ENCODE measurements around the gene CTNS.
A peak's percentile ranks its signal among the peaks of the same experiment; 100 is the strongest.

The CTNS gene

GRCh38 chr17:3596804-3597464 lies 39.6 kb upstream of the CTNS start:
- Histone ChIP-seq H2AK5ac (ENCODE audit: low read length, severe bottlenecking) (peak overlapping the region; percentile 46), H3K14ac (ENCODE audit: low read length in 2 of 2) (no peak overlapping the region), H3K27ac (ENCODE audit: low read length, poor library complexity, severe bottlenecking) (no peak overlapping the region), H3K36me3 (ENCODE audit: control insufficient read depth in 1 of 2, insufficient read depth in 2 of 2, low read depth in 1 of 2, low read length in 2 of 2) (peaks cover 4 to 5% of the 10 kb centered on the region in 2 experiments), H3K79me1 (replicated peaks; ENCODE audit: low read length, poor library complexity, severe bottlenecking) (no peaks in the 10 kb centered on the region), H3K9me3 (ENCODE audit: control insufficient read depth, low read length) (no peaks in the 10 kb centered on the region), H2BK120ac (ENCODE audit: low read depth, low read length) (no peak overlapping the region), H2AFZ (ENCODE audit: low read depth, low read length) (no peak overlapping the region), H3K18ac (ENCODE audit: low read depth in 1 of 2, low read length in 2 of 2) (no peak overlapping the region), H3K4me2 (ENCODE audit: low read length, poor library complexity, severe bottlenecking) (no peak overlapping the region), H2BK5ac (ENCODE audit: low read depth, low read length, poor library complexity, severe bottlenecking) (no peak overlapping the region), H2BK12ac (ENCODE audit: low read length in 2 of 2) (no peak overlapping the region), H3K23ac (ENCODE audit: low read length in 2 of 2) (no peak overlapping the region), H3K27me3 (ENCODE audit: control insufficient read depth in 1 of 2, insufficient read depth in 1 of 2, low read length in 2 of 2) (no peaks in the 10 kb centered on the region), H3K9ac (ENCODE audit: low read length) (no peak overlapping the region), H3K4me1 (ENCODE audit: control insufficient read depth, insufficient read depth, low read depth, low read length) (peaks cover 30% of the 10 kb centered on the region), H2BK15ac (ENCODE audit: low read depth, poor library complexity, severe bottlenecking) (no peak overlapping the region), H3K4ac (ENCODE audit: low read depth in 1 of 2, low read length in 2 of 2) (no peak overlapping the region), H4K8ac (ENCODE audit: low read length) (no peak overlapping the region), H4K91ac (ENCODE audit: low read length) (no peak overlapping the region), H3K4me3 (ENCODE audit: insufficient read depth in 1 of 2, low read depth in 1 of 2, low read length in 2 of 2) (no peak overlapping the region)
- WGBS = 92% methylated on average over 27 of the region's 27 CpGs
- no peak for DNase-seq

GRCh38 chr17:3598078-3598477 lies 38.5 kb upstream of the CTNS start:
- Histone ChIP-seq H3K9ac (ENCODE audit: low read length) (no peak overlapping the region), H3K4me3 (ENCODE audit: insufficient read depth in 1 of 2, low read depth in 1 of 2, low read length in 2 of 2) (no peak overlapping the region), H2BK15ac (ENCODE audit: low read depth, poor library complexity, severe bottlenecking) (no peak overlapping the region), H3K4me1 (ENCODE audit: control insufficient read depth, insufficient read depth, low read depth, low read length) (peaks cover 29% of the 10 kb centered on the region), H2BK12ac (ENCODE audit: low read length in 2 of 2) (no peak overlapping the region), H2AK5ac (ENCODE audit: low read length, severe bottlenecking) (no peak overlapping the region), H3K9me3 (ENCODE audit: control insufficient read depth, low read length) (no peaks in the 10 kb centered on the region), H4K91ac (ENCODE audit: low read length) (no peak overlapping the region), H4K8ac (ENCODE audit: low read length) (no peak overlapping the region), H3K4ac (ENCODE audit: low read depth in 1 of 2, low read length in 2 of 2) (no peak overlapping the region), H3K4me2 (ENCODE audit: low read length, poor library complexity, severe bottlenecking) (no peak overlapping the region), H2AFZ (ENCODE audit: low read depth, low read length) (no peak overlapping the region), H3K27me3 (ENCODE audit: control insufficient read depth in 1 of 2, insufficient read depth in 1 of 2, low read length in 2 of 2) (no peaks in the 10 kb centered on the region), H3K14ac (ENCODE audit: low read length in 2 of 2) (no peak overlapping the region), H2BK120ac (ENCODE audit: low read depth, low read length) (no peak overlapping the region), H3K18ac (ENCODE audit: low read depth in 1 of 2, low read length in 2 of 2) (no peak overlapping the region), H3K79me1 (replicated peaks; ENCODE audit: low read length, poor library complexity, severe bottlenecking) (no peaks in the 10 kb centered on the region), H3K27ac (ENCODE audit: low read length, poor library complexity, severe bottlenecking) (no peak overlapping the region), H2BK5ac (ENCODE audit: low read depth, low read length, poor library complexity, severe bottlenecking) (no peak overlapping the region), H3K23ac (ENCODE audit: low read length in 2 of 2) (no peak overlapping the region), H3K36me3 (ENCODE audit: control insufficient read depth in 1 of 2, insufficient read depth in 2 of 2, low read depth in 1 of 2, low read length in 2 of 2) (peaks cover 3 to 6% of the 10 kb centered on the region in 2 experiments)
- no peak for DNase-seq
- 89% methylated on average over 13 of the region's 13 CpGs for WGBS

- Histone ChIP-seq H3K79me1 (replicated peaks; ENCODE audit: low read length, poor library complexity, severe bottlenecking) (no peaks in the 10 kb centered on the region), H3K23ac (ENCODE audit: low read length in 2 of 2) (no peak overlapping the region), H2BK120ac (ENCODE audit: low read depth, low read length) (no peak overlapping the region), H2AK5ac (ENCODE audit: low read length, severe bottlenecking) (no peak overlapping the region), H2BK12ac (ENCODE audit: low read length in 2 of 2) (no peak overlapping the region), H3K4me3 (ENCODE audit: insufficient read depth in 1 of 2, low read depth in 1 of 2, low read length in 2 of 2) (no peak overlapping the region), H4K8ac (ENCODE audit: low read length) (no peak overlapping the region), H3K9ac (ENCODE audit: low read length) (no peak overlapping the region), H3K36me3 (ENCODE audit: control insufficient read depth in 1 of 2, insufficient read depth in 2 of 2, low read depth in 1 of 2, low read length in 2 of 2) (peaks cover 3 to 16% of the 10 kb centered on the region in 2 experiments), H2BK5ac (ENCODE audit: low read depth, low read length, poor library complexity, severe bottlenecking) (no peak overlapping the region), H3K4me2 (ENCODE audit: low read length, poor library complexity, severe bottlenecking) (no peak overlapping the region), H3K9me3 (ENCODE audit: control insufficient read depth, low read length) (no peaks in the 10 kb centered on the region), H2BK15ac (ENCODE audit: low read depth, poor library complexity, severe bottlenecking) (no peak overlapping the region), H2AFZ (ENCODE audit: low read depth, low read length) (no peak overlapping the region), H3K27me3 (ENCODE audit: control insufficient read depth in 1 of 2, insufficient read depth in 1 of 2, low read length in 2 of 2) (no peaks in the 10 kb centered on the region), H3K18ac (ENCODE audit: low read depth in 1 of 2, low read length in 2 of 2) (no peak overlapping the region), H3K4me1 (ENCODE audit: control insufficient read depth, insufficient read depth, low read depth, low read length) (peaks cover 21% of the 10 kb centered on the region), H3K14ac (ENCODE audit: low read length in 2 of 2) (no peak overlapping the region), H3K4ac (ENCODE audit: low read depth in 1 of 2, low read length in 2 of 2) (no peak overlapping the region), H3K27ac (ENCODE audit: low read length, poor library complexity, severe bottlenecking) (no peak overlapping the region), H4K91ac (ENCODE audit: low read length) (no peak overlapping the region)
- DNase-seq = no peak
- 94% methylated on average over 15 of the region's 15 CpGs for WGBS
These were observed 35.9 kb upstream of the CTNS start for GRCh38 chr17:3600529-3601205.

GRCh38 chr17:3602499-3602898 lies 34.1 kb upstream of the CTNS start:
- Histone ChIP-seq H3K79me1 (replicated peaks; ENCODE audit: low read length, poor library complexity, severe bottlenecking) (no peaks in the 10 kb centered on the region), H2BK15ac (ENCODE audit: low read depth, poor library complexity, severe bottlenecking) (no peak overlapping the region), H3K4ac (ENCODE audit: low read depth in 1 of 2, low read length in 2 of 2) (no peak overlapping the region), H3K4me1 (ENCODE audit: control insufficient read depth, insufficient read depth, low read depth, low read length) (peaks cover 12% of the 10 kb centered on the region), H3K4me3 (ENCODE audit: insufficient read depth in 1 of 2, low read depth in 1 of 2, low read length in 2 of 2) (no peak overlapping the region), H3K9me3 (ENCODE audit: control insufficient read depth, low read length) (no peaks in the 10 kb centered on the region), H3K4me2 (ENCODE audit: low read length, poor library complexity, severe bottlenecking) (no peak overlapping the region), H3K14ac (ENCODE audit: low read length in 2 of 2) (no peak overlapping the region), H3K27me3 (ENCODE audit: control insufficient read depth in 1 of 2, insufficient read depth in 1 of 2, low read length in 2 of 2) (no peaks in the 10 kb centered on the region), H4K91ac (ENCODE audit: low read length) (no peak overlapping the region), H2BK12ac (ENCODE audit: low read length in 2 of 2) (no peak overlapping the region), H2AFZ (ENCODE audit: low read depth, low read length) (no peak overlapping the region), H4K8ac (ENCODE audit: low read length) (no peak overlapping the region), H2BK5ac (ENCODE audit: low read depth, low read length, poor library complexity, severe bottlenecking) (no peak overlapping the region), H2BK120ac (ENCODE audit: low read depth, low read length) (no peak overlapping the region), H3K27ac (ENCODE audit: low read length, poor library complexity, severe bottlenecking) (no peak overlapping the region), H2AK5ac (ENCODE audit: low read length, severe bottlenecking) (no peak overlapping the region), H3K9ac (ENCODE audit: low read length) (no peak overlapping the region), H3K23ac (ENCODE audit: low read length in 2 of 2) (no peak overlapping the region), H3K36me3 (ENCODE audit: control insufficient read depth in 1 of 2, insufficient read depth in 2 of 2, low read depth in 1 of 2, low read length in 2 of 2) (peaks cover 9 to 24% of the 10 kb centered on the region in 2 experiments), H3K18ac (ENCODE audit: low read depth in 1 of 2, low read length in 2 of 2) (no peak overlapping the region)
- DNase-seq = peak; percentile 13
- 62% methylated on average over 16 of the region's 16 CpGs for WGBS

Measured in mesenchymal stem cell (in vitro differentiated cells and primary cell).